Esophagus muscularis mucosa (tissue), 4 donors: ENCODE data around the gene SHC2. TPM values are rescaled to one million over a fixed set of nuclear protein-coding genes. Genes with fewer than 3 reads are reported as not detected.

ENCODE experiments used
- DNase-seq: peaks from one replicate; pipeline ENCODE4 v3.0.0-alpha.2; 2017; ENCODE audit errors: extremely low spot score
- H3K27ac ChIP-seq, 4 donors: fragments of 200-600 bp; sonication (generic); replicated peaks in 1 of 4; 1 replicate in 3 of 4; 2 replicates in 1 of 4; pipeline ENCODE4 v1.5.1; 2016 to 2019; ENCODE audit warnings: mild to moderate bottlenecking in 1 of 4
- H3K27me3 ChIP-seq, 4 donors: fragments of 200-600 bp; sonication (generic); one replicate each; pipeline versions ENCODE4 v1.5.1 to v1.6.0; 2016 to 2019
- H3K36me3 ChIP-seq, 4 donors: fragments of 200-600 bp; sonication (generic); one replicate each; pipeline ENCODE4 v1.5.1; 2016 to 2019
- H3K4me1 ChIP-seq, 4 donors: fragments of 200-600 bp; sonication (generic); one replicate each; pipeline ENCODE4 v1.5.1; 2016 to 2019
- H3K4me3 ChIP-seq, 4 donors: fragments of 200-600 bp; sonication (generic); 1 replicate in 2 of 4; 2 replicates in 2 of 4; pipeline ENCODE4 v1.5.1; 2016 to 2019; ENCODE audit warnings: mild to moderate bottlenecking in 4 of 4, moderate library complexity in 1 of 4
- H3K9me3 ChIP-seq, 4 donors: fragments of 200-600 bp; sonication (generic); 1 replicate in 3 of 4; 2 replicates in 1 of 4; pipeline ENCODE4 v1.5.1; 2016 to 2019
- CTCF ChIP-seq, 3 experiments: fragments of 200-600 bp in 2 of 3; fragments of 450-650 bp in 1 of 3; sonication (generic) in 2 of 3; IDR thresholded peaks; one replicate each; pipeline ENCODE4 v1.5.1; 2017 to 2019; ENCODE audit warnings: antibody characterized with exemption in 3 of 3, mild to moderate bottlenecking in 2 of 3, moderate library complexity in 1 of 3
- EP300 ChIP-seq: sonication (generic); formaldehyde crosslinking; IDR thresholded peaks from one replicate; pipeline ENCODE4 v1.6.1; 2017; ENCODE audit warnings: antibody characterized with exemption
- POLR2A ChIP-seq: fragments of 450-650 bp; IDR thresholded peaks from one replicate; pipeline ENCODE4 v1.6.1; 2017; ENCODE audit warnings: antibody characterized with exemption, moderate library complexity, mild to moderate bottlenecking, low read depth
- POLR2AphosphoS5 ChIP-seq, 2 donors: sonication (generic); formaldehyde crosslinking; IDR thresholded peaks; one replicate each; pipeline ENCODE4 v1.6.1; 2017; ENCODE audit warnings: antibody characterized with exemption in 2 of 2
- WGBS: methylation state at CpG from one replicate; pipeline ENCODE4 v1.1.5; 2018; 5-methylcytosine and 5-hydroxymethylcytosine counted together
- intact Hi-C: fragments of 100-400 bp; cut with DNase I; formaldehyde crosslinking; loops from one replicate; pipeline ENCODE4 v1.15.1; 2023
- total RNA-seq, 4 donors: library from RNA; depleted of rRNA; stranded (reverse); fragments of >200 nt; gene quantifications; one replicate each; pipeline versions ENCODE4 v1.1.0 to v1.2.1, GENCODE V29; 2016

Gene SHC2
- total RNA-seq, 4 donors from 2014 or later: 11.2 to 35.6 (median 18.7) TPM

GRCh38 chr19:498511-498891 lies 37.7 kb upstream of the SHC2 start:
- H3K27ac ChIP-seq: no peak overlapping the region
- TF ChIP-seq POLR2AphosphoS5 (IDR thresholded peaks at IDR 0.05) (no peak), POLR2A (no peak), EP300 (no peak), CTCF (IDR thresholded peaks at IDR 0.05) (no peak)
- no peaks in the 10 kb centered on the region for H3K9me3 ChIP-seq
- H3K4me3 ChIP-seq: no peak overlapping the region
- no peak for DNase-seq
- peaks cover 8 to 31% (median 23%) of the 10 kb centered on the region in 4 donors for H3K4me1 ChIP-seq
- H3K27me3 ChIP-seq: peaks cover 3 to 63% (median 37%) of the 10 kb centered on the region in 4 donors
- 5% methylated on average over 4 of the region's 26 CpGs for WGBS
- intact Hi-C loops: no loop called here
- no peaks in the 10 kb centered on the region for H3K36me3 ChIP-seq

GRCh38 chr19:497869-498510 lies 37.2 kb upstream of the SHC2 start:
- DNase-seq: no peak
- H3K27me3 ChIP-seq: peaks cover 3 to 63% (median 37%) of the 10 kb centered on the region in 4 donors

GRCh38 chr19:497491-497868 lies 36.6 kb upstream of the SHC2 start:
- H3K36me3 ChIP-seq: no peaks in the 10 kb centered on the region
- TF ChIP-seq POLR2A: no peak
- no peak for TF ChIP-seq CTCF (IDR thresholded peaks at IDR 0.05)
- no peak for TF ChIP-seq EP300
- TF ChIP-seq POLR2AphosphoS5 (IDR thresholded peaks at IDR 0.05): no peak
- no peaks in the 10 kb centered on the region for H3K9me3 ChIP-seq
- H3K4me3 ChIP-seq: peak overlapping the region; percentile 13 to 39 (median 24)
- 6% methylated on average over 16 of the region's 36 CpGs for WGBS
- peaks cover 8 to 31% (median 23%) of the 10 kb centered on the region in 4 donors for H3K4me1 ChIP-seq
- no peak overlapping the region for H3K27ac ChIP-seq
- no peak for DNase-seq
- intact Hi-C loops: no loop called here
- H3K27me3 ChIP-seq: peaks cover 3 to 63% (median 37%) of the 10 kb centered on the region in 4 donors

More at GRCh38 chr19:497869-498510, 37.2 kb upstream of the SHC2 start:
- H3K9me3 ChIP-seq: no peaks in the 10 kb centered on the region
- intact Hi-C loops: no loop called here
- no peaks in the 10 kb centered on the region for H3K36me3 ChIP-seq
- peak overlapping the region; percentile 13 to 39 (median 24) for H3K4me3 ChIP-seq
- peaks cover 8 to 31% (median 23%) of the 10 kb centered on the region in 4 donors for H3K4me1 ChIP-seq
- TF ChIP-seq EP300 (no peak), CTCF (IDR thresholded peaks at IDR 0.05) (no peak), POLR2AphosphoS5 (IDR thresholded peaks at IDR 0.05) (no peak), POLR2A (no peak)
- no peak overlapping the region for H3K27ac ChIP-seq
- WGBS: 16% methylated on average over 9 of the region's 50 CpGs

- no peak for TF ChIP-seq POLR2A
- TF ChIP-seq EP300: no peak
- no peak for TF ChIP-seq POLR2AphosphoS5 (IDR thresholded peaks at IDR 0.05)
- no peak for TF ChIP-seq CTCF (IDR thresholded peaks at IDR 0.05)
- H3K36me3 ChIP-seq: no peaks in the 10 kb centered on the region
- peaks cover 3 to 63% (median 37%) of the 10 kb centered on the region in 4 donors for H3K27me3 ChIP-seq
- 8% methylated on average over 18 of the region's 18 CpGs for WGBS
- H3K4me3 ChIP-seq: no peak overlapping the region
- H3K9me3 ChIP-seq: no peaks in the 10 kb centered on the region
- intact Hi-C loops: no loop called here
- H3K4me1 ChIP-seq: peaks cover 8 to 31% (median 23%) of the 10 kb centered on the region in 4 donors
- H3K27ac ChIP-seq: no peak overlapping the region
- DNase-seq: no peak
Observed at GRCh38 chr19:496986-497385, 36.2 kb upstream of the SHC2 start.
